Measurements from ENCODE around the gene MARCO. TPM values are rescaled to one million over a fixed set of nuclear protein-coding genes. Genes with fewer than 3 reads are reported as not detected.

MARCO gene
- total RNA-seq, 1 donor from 2014 or later, result not detected

DNA sequence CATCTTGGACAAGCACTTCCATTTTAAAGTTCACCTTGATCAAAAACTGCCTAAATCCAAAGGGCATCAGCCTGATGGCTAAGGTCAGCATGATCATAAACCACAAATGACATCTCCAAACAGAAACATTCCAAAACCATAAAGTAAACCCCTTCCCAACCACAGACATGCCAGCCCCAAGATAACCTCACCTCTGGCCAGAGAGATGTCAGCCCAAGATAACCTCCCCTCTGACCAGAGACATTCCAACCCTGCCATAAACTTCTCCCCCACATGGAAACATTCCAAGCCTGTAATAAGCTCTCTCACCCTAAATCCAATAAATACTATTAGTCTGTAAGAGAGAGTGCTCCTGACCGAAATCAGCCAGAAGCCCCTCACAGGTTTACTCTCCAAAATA lies 18.6 kb upstream of the MARCO start:
- Mint-ChIP-seq H3K4me1 (ENCODE audit: low read depth, unreplicated experiment) (peaks cover 30% of the 10 kb centered on the region), H3K27me3 (ENCODE audit: low read depth, unreplicated experiment) (peaks cover 28% of the 10 kb centered on the region), H3K4me3 (ENCODE audit: unreplicated experiment) (no peak overlapping the region), H3K36me3 (ENCODE audit: low read depth, unreplicated experiment) (no peaks in the 10 kb centered on the region), H3K27ac (ENCODE audit: unreplicated experiment) (peak overlapping the region; percentile 81), H3K9me3 (ENCODE audit: unreplicated experiment) (no peaks in the 10 kb centered on the region)
- Histone ChIP-seq H3K4me1 (ENCODE audit: insufficient read depth, low read length) (no peaks in the 10 kb centered on the region), H3K79me2 (ENCODE audit: insufficient read depth, low read length) (no peaks in the 10 kb centered on the region), H3K9ac (ENCODE audit: low read length) (no peak overlapping the region), H3K4me2 (ENCODE audit: low read length) (no peak overlapping the region), H3K27ac (ENCODE audit: low read depth, low read length) (no peak overlapping the region), H3K36me3 (ENCODE audit: insufficient read depth, low read length) (no peaks in the 10 kb centered on the region), H2AFZ (ENCODE audit: low read depth, low read length) (no peak overlapping the region), H4K20me1 (ENCODE audit: insufficient read depth, low read length) (no peaks in the 10 kb centered on the region), H3K9me3 (ENCODE audit: insufficient read depth, low read depth, low read length) (no peaks in the 10 kb centered on the region), H3K4me3 (ENCODE audit: insufficient read depth, low read depth, low read length) (no peak overlapping the region), H3K27me3 (ENCODE audit: insufficient read depth, low read length) (no peaks in the 10 kb centered on the region)
- FAIRE-seq (no peak), DNase-seq (ENCODE audit: low read depth) (no peak)
- TF ChIP-seq EZH2 (IDR thresholded peaks at IDR 0.05; ENCODE audit: insufficient read depth, low read length), result no peak
- TF ChIP-seq, protein P1, sequence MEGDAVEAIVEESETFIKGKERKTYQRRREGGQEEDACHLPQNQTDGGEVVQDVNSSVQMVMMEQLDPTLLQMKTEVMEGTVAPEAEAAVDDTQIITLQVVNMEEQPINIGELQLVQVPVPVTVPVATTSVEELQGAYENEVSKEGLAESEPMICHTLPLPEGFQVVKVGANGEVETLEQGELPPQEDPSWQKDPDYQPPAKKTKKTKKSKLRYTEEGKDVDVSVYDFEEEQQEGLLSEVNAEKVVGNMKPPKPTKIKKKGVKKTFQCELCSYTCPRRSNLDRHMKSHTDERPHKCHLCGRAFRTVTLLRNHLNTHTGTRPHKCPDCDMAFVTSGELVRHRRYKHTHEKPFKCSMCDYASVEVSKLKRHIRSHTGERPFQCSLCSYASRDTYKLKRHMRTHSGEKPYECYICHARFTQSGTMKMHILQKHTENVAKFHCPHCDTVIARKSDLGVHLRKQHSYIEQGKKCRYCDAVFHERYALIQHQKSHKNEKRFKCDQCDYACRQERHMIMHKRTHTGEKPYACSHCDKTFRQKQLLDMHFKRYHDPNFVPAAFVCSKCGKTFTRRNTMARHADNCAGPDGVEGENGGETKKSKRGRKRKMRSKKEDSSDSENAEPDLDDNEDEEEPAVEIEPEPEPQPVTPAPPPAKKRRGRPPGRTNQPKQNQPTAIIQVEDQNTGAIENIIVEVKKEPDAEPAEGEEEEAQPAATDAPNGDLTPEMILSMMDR (IDR thresholded peaks at IDR 0.05; ENCODE audit: insufficient read depth, low read depth, low read length), result no peak

DNA sequence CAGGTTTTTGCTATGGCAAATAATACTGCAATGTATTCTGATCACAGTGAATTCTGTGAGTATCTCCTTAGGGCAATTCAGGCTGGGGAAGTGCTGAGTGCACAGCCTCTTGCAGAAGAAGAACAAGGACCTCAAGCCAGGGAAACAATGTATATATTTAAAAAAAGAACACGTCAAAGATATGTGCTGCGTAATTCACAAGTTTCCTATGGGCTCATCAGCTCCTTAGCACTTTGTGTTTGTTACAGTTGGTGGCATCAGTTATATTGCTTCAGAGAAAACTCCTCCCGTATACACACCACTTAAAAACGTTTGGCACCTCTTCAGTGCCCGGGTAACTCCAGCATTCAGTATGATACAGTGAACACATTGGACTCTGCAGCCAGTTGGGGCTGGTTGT lies 16.5 kb upstream of the MARCO start:
- Histone ChIP-seq H2AFZ (ENCODE audit: low read depth, low read length) (no peak overlapping the region), H3K4me3 (ENCODE audit: insufficient read depth, low read depth, low read length) (no peak overlapping the region), H3K9ac (ENCODE audit: low read length) (no peak overlapping the region), H3K9me3 (ENCODE audit: insufficient read depth, low read depth, low read length) (no peaks in the 10 kb centered on the region), H4K20me1 (ENCODE audit: insufficient read depth, low read length) (no peaks in the 10 kb centered on the region), H3K27me3 (ENCODE audit: insufficient read depth, low read length) (no peaks in the 10 kb centered on the region), H3K79me2 (ENCODE audit: insufficient read depth, low read length) (no peaks in the 10 kb centered on the region), H3K4me2 (ENCODE audit: low read length) (no peak overlapping the region), H3K36me3 (ENCODE audit: insufficient read depth, low read length) (no peaks in the 10 kb centered on the region), H3K27ac (ENCODE audit: low read depth, low read length) (no peak overlapping the region), H3K4me1 (ENCODE audit: insufficient read depth, low read length) (no peaks in the 10 kb centered on the region)
- DNase-seq (ENCODE audit: low read depth) (no peak), FAIRE-seq (no peak)
- Mint-ChIP-seq H3K9me3 (ENCODE audit: unreplicated experiment) (peaks cover 3% of the 10 kb centered on the region), H3K27ac (ENCODE audit: unreplicated experiment) (no peak overlapping the region), H3K27me3 (ENCODE audit: low read depth, unreplicated experiment) (peaks cover 42% of the 10 kb centered on the region), H3K4me1 (ENCODE audit: low read depth, unreplicated experiment) (peaks cover 30% of the 10 kb centered on the region), H3K4me3 (ENCODE audit: unreplicated experiment) (no peak overlapping the region), H3K36me3 (ENCODE audit: low read depth, unreplicated experiment) (no peaks in the 10 kb centered on the region)
- TF ChIP-seq, protein P1 (IDR thresholded peaks at IDR 0.05; ENCODE audit: insufficient read depth, low read depth, low read length), result no peak
- no peak for TF ChIP-seq EZH2 (IDR thresholded peaks at IDR 0.05; ENCODE audit: insufficient read depth, low read length)

DNA sequence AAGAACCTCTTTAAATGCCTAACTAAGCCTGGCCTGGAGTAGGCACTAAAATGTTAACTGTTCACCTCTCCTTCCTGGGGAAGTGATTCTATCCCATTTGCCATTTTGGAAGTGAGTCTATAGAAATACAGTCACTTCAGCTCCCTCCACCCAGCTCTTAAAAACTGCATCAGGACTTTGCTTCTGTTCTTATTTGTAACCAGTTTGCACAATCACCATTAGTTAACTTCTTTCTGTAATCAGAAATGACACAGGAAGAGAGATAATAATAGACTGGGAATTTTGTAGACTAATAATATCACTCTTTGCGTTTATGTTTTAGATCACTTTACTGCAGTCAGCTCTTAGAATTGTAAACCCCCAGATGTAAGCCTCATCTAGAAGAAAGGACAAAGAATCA lies 16.0 kb upstream of the MARCO start:
- no peak for TF ChIP-seq EZH2 (IDR thresholded peaks at IDR 0.05; ENCODE audit: insufficient read depth, low read length)
- TF ChIP-seq, protein P1 (IDR thresholded peaks at IDR 0.05; ENCODE audit: insufficient read depth, low read depth, low read length), result no peak
- Histone ChIP-seq H3K9ac (ENCODE audit: low read length) (no peak overlapping the region), H2AFZ (ENCODE audit: low read depth, low read length) (no peak overlapping the region), H4K20me1 (ENCODE audit: insufficient read depth, low read length) (no peaks in the 10 kb centered on the region), H3K4me3 (ENCODE audit: insufficient read depth, low read depth, low read length) (no peak overlapping the region), H3K9me3 (ENCODE audit: insufficient read depth, low read depth, low read length) (no peaks in the 10 kb centered on the region), H3K4me1 (ENCODE audit: insufficient read depth, low read length) (no peaks in the 10 kb centered on the region), H3K27ac (ENCODE audit: low read depth, low read length) (no peak overlapping the region), H3K79me2 (ENCODE audit: insufficient read depth, low read length) (no peaks in the 10 kb centered on the region), H3K36me3 (ENCODE audit: insufficient read depth, low read length) (no peaks in the 10 kb centered on the region), H3K4me2 (ENCODE audit: low read length) (no peak overlapping the region), H3K27me3 (ENCODE audit: insufficient read depth, low read length) (no peaks in the 10 kb centered on the region)
- H3K36me3 Mint-ChIP-seq (ENCODE audit: low read depth, unreplicated experiment), result no peaks in the 10 kb centered on the region
- H3K27ac Mint-ChIP-seq (ENCODE audit: unreplicated experiment), result no peak overlapping the region
- peaks cover 6% of the 10 kb centered on the region for H3K9me3 Mint-ChIP-seq (ENCODE audit: unreplicated experiment)
- H3K4me3 Mint-ChIP-seq (ENCODE audit: unreplicated experiment), result no peak overlapping the region
- FAIRE-seq (no peak), DNase-seq (ENCODE audit: low read depth) (no peak)
- H3K27me3 Mint-ChIP-seq (ENCODE audit: low read depth, unreplicated experiment), result peaks cover 46% of the 10 kb centered on the region
- H3K4me1 Mint-ChIP-seq (ENCODE audit: low read depth, unreplicated experiment), result peaks cover 30% of the 10 kb centered on the region

Data from astrocyte (in vitro differentiated cells and primary cell).